WTC11 (cell line): ENCODE results near the gene CNTN5. TPM values are rescaled to one million over a fixed set of nuclear protein-coding genes. Genes with fewer than 3 reads are reported as not detected.

ENCODE experiments used
- ATAC-seq: fragments of 200-7000 bp; cut with Tn5 transposase; 2 replicates; pipeline ENCODE4 v1.10.0; 2021; ENCODE audit warnings: mild to moderate bottlenecking, moderate library complexity
- CTCF ChIA-PET: fragments of 300-600 bp; sonication (Branson Sonifier 250); formaldehyde crosslinking; loops from one replicate; lab custom pipeline; 2021; ENCODE audit warnings: antibody characterized with exemption; lab: Charles Lee
- POLR2A ChIA-PET: fragments of 350-600 bp; sonication (Branson Sonifier 250); formaldehyde crosslinking; loops from one replicate; lab custom pipeline; 2021; ENCODE audit warnings: antibody characterized with exemption; lab: Charles Lee
- DNase-seq: peaks from one replicate; pipeline ENCODE4 v3.0.0; 2021; ENCODE audit warnings: low spot score
- H3K27ac Mint-ChIP-seq: 2 replicates; pipeline ENCODE4 v1.8.0; 2021; ENCODE audit warnings: mixed read lengths
- H3K27me3 Mint-ChIP-seq: 2 replicates; pipeline ENCODE4 v1.8.0; 2021; ENCODE audit warnings: low read depth, mild to moderate bottlenecking, moderate library complexity, mixed read lengths
- H3K36me3 Mint-ChIP-seq: 2 replicates; pipeline ENCODE4 v1.8.0; 2021; ENCODE audit warnings: mixed read lengths
- H3K4me1 Mint-ChIP-seq: 2 replicates; pipeline ENCODE4 v1.8.0; 2022; ENCODE audit warnings: mixed read lengths
- H3K4me3 Mint-ChIP-seq: 2 replicates; pipeline ENCODE4 v1.8.0; 2021; ENCODE audit warnings: mild to moderate bottlenecking, moderate library complexity, mixed read lengths
- H3K9me3 Mint-ChIP-seq: 2 replicates; pipeline ENCODE4 v1.8.0; 2021; ENCODE audit warnings: mixed read lengths
- ARID4B ChIP-seq: sonication (generic); formaldehyde crosslinking; IDR thresholded peaks from 2 replicates; pipeline ENCODE4 v1.8.0; 2023; ENCODE audit warnings: missing genetic modification reagents, mild to moderate bottlenecking, borderline replicate concordance
- CTCF ChIP-seq: fragments of 200-600 bp; IDR thresholded peaks from 2 replicates; pipeline ENCODE4 v1.8.0; 2022; ENCODE audit warnings: antibody characterized with exemption
- E2F5 ChIP-seq: sonication (generic); formaldehyde crosslinking; IDR thresholded peaks from 2 replicates; pipeline ENCODE4 v1.8.1; 2022; ENCODE audit warnings: mild to moderate bottlenecking, moderate library complexity, missing genetic modification reagents
- ETV6 ChIP-seq: sonication (generic); formaldehyde crosslinking; IDR thresholded peaks from 2 replicates; pipeline ENCODE4 v1.8.1; 2022; ENCODE audit warnings: mild to moderate bottlenecking, missing genetic modification reagents
- FOXP1 ChIP-seq: sonication (generic); formaldehyde crosslinking; IDR thresholded peaks from 2 replicates; pipeline ENCODE4 v1.8.0; 2022; ENCODE audit warnings: missing genetic modification reagents, mild to moderate bottlenecking, moderate library complexity, borderline replicate concordance
- GABPB1 ChIP-seq: sonication (generic); formaldehyde crosslinking; IDR thresholded peaks from 2 replicates; pipeline ENCODE4 v1.8.1; 2023; ENCODE audit warnings: mild to moderate bottlenecking, missing genetic modification reagents
- GRHL2 ChIP-seq: fragments of 250-450 bp; sonication (Bioruptor Pico); IDR thresholded peaks from 2 replicates; pipeline ENCODE4 v1.8.0; 2022; ENCODE audit warnings: mild to moderate bottlenecking, moderate library complexity; ENCODE audit not compliant: insufficient replicate concordance, severe bottlenecking
- JAZF1 ChIP-seq: fragments of 250-450 bp; sonication (Bioruptor Pico); IDR thresholded peaks from 2 replicates; pipeline ENCODE4 v1.9.0; 2021; ENCODE audit warnings: moderate library complexity, mild to moderate bottlenecking, inconsistent platforms
- MXD4 ChIP-seq: fragments of 250-450 bp; sonication (Bioruptor Pico); IDR thresholded peaks from 2 replicates; pipeline ENCODE4 v1.8.0; 2021; ENCODE audit warnings: mild to moderate bottlenecking, moderate library complexity, borderline replicate concordance
- MYBL2 ChIP-seq: sonication (generic); formaldehyde crosslinking; IDR thresholded peaks from 2 replicates; pipeline ENCODE4 v1.8.1; 2023; ENCODE audit warnings: mild to moderate bottlenecking, moderate library complexity, missing genetic modification reagents
- NR3C1 ChIP-seq: sonication (generic); formaldehyde crosslinking; conservative IDR thresholded peaks from 2 replicates; pipeline ENCODE4 v1.8.1; 2023; ENCODE audit warnings: low read depth, mild to moderate bottlenecking, missing genetic modification reagents
- OVOL2 ChIP-seq: fragments of 250-450 bp; sonication (Bioruptor Pico); IDR thresholded peaks from 2 replicates; pipeline ENCODE4 v1.9.0; 2021; ENCODE audit warnings: mild to moderate bottlenecking, borderline replicate concordance
- PRRX2 ChIP-seq: fragments of 250-450 bp; sonication (Bioruptor Pico); IDR thresholded peaks from 2 replicates; pipeline ENCODE4 v1.8.0; 2021; ENCODE audit warnings: mild to moderate bottlenecking
- SMAD3 ChIP-seq: sonication (generic); formaldehyde crosslinking; IDR thresholded peaks from 2 replicates; pipeline ENCODE4 v1.8.0; 2022; ENCODE audit warnings: missing genetic modification reagents, mild to moderate bottlenecking, borderline replicate concordance
- ZNF121 ChIP-seq: sonication (generic); formaldehyde crosslinking; IDR thresholded peaks from 2 replicates; pipeline ENCODE4 v1.8.0; 2023; ENCODE audit warnings: missing genetic modification reagents
- ZNF138 ChIP-seq: sonication (generic); formaldehyde crosslinking; conservative IDR thresholded peaks from 2 replicates; pipeline ENCODE4 v1.8.1; 2022; ENCODE audit warnings: mild to moderate bottlenecking, moderate library complexity, missing genetic modification reagents
- ZNF219 ChIP-seq: sonication (generic); formaldehyde crosslinking; IDR thresholded peaks from 2 replicates; pipeline ENCODE4 v1.8.0; 2023; ENCODE audit warnings: missing genetic modification reagents, mild to moderate bottlenecking, borderline replicate concordance
- ZNF281 ChIP-seq: sonication (generic); formaldehyde crosslinking; IDR thresholded peaks from 2 replicates; pipeline ENCODE4 v1.8.0; 2023; ENCODE audit warnings: mild to moderate bottlenecking, missing genetic modification reagents
- ZNF317 ChIP-seq: sonication (generic); formaldehyde crosslinking; IDR thresholded peaks from 2 replicates; pipeline ENCODE4 v1.8.1; 2023; ENCODE audit warnings: low read depth, mild to moderate bottlenecking, moderate library complexity, missing genetic modification reagents, borderline replicate concordance
- ZNF396 ChIP-seq: fragments of 250-450 bp; sonication (Bioruptor Pico); IDR thresholded peaks from 2 replicates; pipeline ENCODE4 v1.8.0; 2021; ENCODE audit warnings: mild to moderate bottlenecking, moderate library complexity, borderline replicate concordance
- ZNF416 ChIP-seq: fragments of 250-450 bp; sonication (Bioruptor Pico); IDR thresholded peaks from 2 replicates; pipeline ENCODE4 v1.9.0; 2021; ENCODE audit warnings: mild to moderate bottlenecking, inconsistent platforms
- ZNF532 ChIP-seq: fragments of 250-450 bp; sonication (Bioruptor Pico); IDR thresholded peaks from 2 replicates; pipeline ENCODE4 v1.9.0; 2021; ENCODE audit warnings: mild to moderate bottlenecking, borderline replicate concordance
- total RNA-seq: library from RNA; stranded (reverse); gene quantifications from 3 replicates; pipeline ENCODE4 v1.2.3, GENCODE V29; 2021

Gene CNTN5
- total RNA-seq, 1 experiment from 2014 or later: 0.07 TPM

- no peak for TF ChIP-seq NR3C1 (CRISPR knock-in tag)
- no peak for TF ChIP-seq MXD4 (CRISPR knock-in tag)
- TF ChIP-seq SMAD3: no peak
- TF ChIP-seq ZNF416 (CRISPR knock-in tag): no peak
- TF ChIP-seq ARID4B: no peak
- no peak for TF ChIP-seq ZNF138
- TF ChIP-seq ZNF532 (CRISPR knock-in tag): no peak
- TF ChIP-seq ZNF317 (CRISPR knock-in tag): no peak
- TF ChIP-seq GABPB1 (CRISPR knock-in tag): no peak
- no peak for TF ChIP-seq ZNF396
- TF ChIP-seq MYBL2 (CRISPR knock-in tag): no peak
Measured at GRCh38 chr11:99920956-99921355, 900.2 kb downstream of the CNTN5 start (continued).

GRCh38 chr11:99925968-99926367 lies 905.2 kb downstream of the CNTN5 start:
- POLR2A ChIA-PET: no interaction called here
- Mint-ChIP-seq H3K36me3 (peaks cover 32% of the 10 kb centered on the region), H3K4me1 (peaks cover 9% of the 10 kb centered on the region), H3K27ac (no peak overlapping the region), H3K4me3 (no peak overlapping the region; the same call in 1 of the 2 replicates), H3K9me3 (peaks cover 41% of the 10 kb centered on the region), H3K27me3 (peaks cover 63% of the 10 kb centered on the region)
- no peak for DNase-seq
- CTCF ChIA-PET: interaction anchor here (1.1 to 2.1 kb wide), 2 partner anchors 14 to 85 kb away, joined by 3 to 7 read pairs; no protein-coding TSS in a partner anchor
- peak; percentile 47; the same call in 1 of the 2 replicates for ATAC-seq
- TF ChIP-seq ZNF219 (CRISPR knock-in tag) (no peak), ETV6 (CRISPR knock-in tag) (no peak), CTCF (no peak), GRHL2 (CRISPR knock-in tag) (no peak), ZNF281 (no peak), FOXP1 (CRISPR knock-in tag) (no peak), ZNF121 (no peak), JAZF1 (CRISPR knock-in tag) (no peak), E2F5 (CRISPR knock-in tag) (no peak), PRRX2 (CRISPR knock-in tag) (no peak), OVOL2 (CRISPR knock-in tag) (no peak), MYBL2 (CRISPR knock-in tag) (no peak)
